ENCODE results near the gene PPARA. TPM values are rescaled to one million over a fixed set of nuclear protein-coding genes. Genes with fewer than 3 reads are reported as not detected.
A peak's percentile ranks its signal among the peaks of the same experiment; 100 is the strongest.

PPARA gene
- total and polyA plus RNA-seq, 5 experiments from 2014 or later, result 3.5 to 22.6 (median 3.7) TPM

DNA sequence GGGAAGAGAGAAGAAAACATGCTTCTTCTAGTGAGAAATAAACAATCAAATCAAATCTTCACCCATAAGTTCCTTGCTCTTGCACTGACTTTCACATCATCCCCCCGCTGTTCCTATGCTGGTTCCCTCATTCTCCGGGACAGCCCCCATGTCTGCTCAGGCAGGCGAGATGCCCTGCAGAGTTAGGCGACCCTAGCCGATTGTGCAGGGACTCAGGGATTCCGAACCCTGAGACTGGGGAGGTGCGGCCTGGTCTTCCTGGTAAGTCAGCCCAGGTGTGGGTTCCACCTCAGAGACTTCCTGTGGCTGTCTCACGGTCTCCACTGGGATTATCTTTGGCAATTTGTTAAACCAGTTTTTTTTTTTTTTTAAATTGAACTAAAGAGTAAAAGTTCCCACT lies 124.1 kb downstream of the PPARA start:
- no peak for ATAC-seq
- peaks cover 5 to 43% (median 19%) of the 10 kb centered on the region in 3 donors for H3K36me3 Mint-ChIP-seq
- no peak overlapping the region for H3K27ac Mint-ChIP-seq
- H3K9me3 Mint-ChIP-seq, result peaks cover 0 to 3% (median 0%) of the 10 kb centered on the region in 9 donors
- no peak for DNase-seq
- H3K27me3 Mint-ChIP-seq, result no peaks in the 10 kb centered on the region
- H3K4me3 Mint-ChIP-seq, result no peak overlapping the region
- POLR2A ChIA-PET, result no interaction called here
- peaks cover 0 to 21% (median 5%) of the 10 kb centered on the region in 4 donors for H3K4me1 Mint-ChIP-seq

DNA sequence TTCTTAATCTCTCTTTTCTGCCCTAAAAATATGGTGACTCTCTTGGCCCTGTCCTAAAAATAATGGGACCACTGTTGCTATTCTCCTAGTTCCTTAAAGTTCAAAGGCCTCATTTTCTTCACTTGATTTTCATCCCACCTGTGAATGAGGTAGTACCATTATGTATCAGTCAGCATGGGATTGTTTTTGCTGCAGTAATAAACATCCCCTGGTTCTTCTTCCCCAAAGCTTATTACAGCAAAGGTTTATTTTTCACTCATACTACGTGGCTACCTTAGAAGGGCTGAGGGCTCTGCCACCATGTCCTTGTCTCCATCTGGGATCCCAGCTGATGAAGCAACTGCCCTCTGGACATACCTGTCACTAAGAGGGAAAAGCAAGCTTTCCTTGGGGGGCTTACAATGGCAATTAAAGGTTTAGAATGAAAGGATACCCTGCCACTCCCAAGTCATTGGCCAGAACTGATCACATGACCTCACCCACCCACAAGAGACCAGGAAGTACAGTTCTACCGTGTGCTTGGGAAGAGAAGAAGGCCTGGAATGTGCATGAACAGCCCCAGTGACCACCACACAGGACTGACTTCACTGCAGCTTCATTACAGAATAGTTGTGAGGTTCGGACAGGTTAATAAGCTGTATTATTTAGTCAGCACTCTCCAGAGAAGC lies 125.3 kb downstream of the PPARA start:
- Mint-ChIP-seq H3K4me3 (no peak overlapping the region), H3K27me3 (no peaks in the 10 kb centered on the region), H3K27ac (peak overlapping the region in 2 of 10 donors; percentile 42 to 55), H3K36me3 (peaks cover 5 to 47% (median 19%) of the 10 kb centered on the region in 3 donors), H3K4me1 (peaks cover 0 to 14% (median 1%) of the 10 kb centered on the region in 4 donors), H3K9me3 (peaks cover 0 to 3% (median 0%) of the 10 kb centered on the region in 9 donors)
- DNase-seq, result no peak
- ATAC-seq, result no peak
- POLR2A ChIA-PET, result interaction anchor here (0.8 kb wide), 1 partner anchor 8 kb away, joined by 3 read pairs; the partner anchor contains the start of gene TTC38

DNA sequence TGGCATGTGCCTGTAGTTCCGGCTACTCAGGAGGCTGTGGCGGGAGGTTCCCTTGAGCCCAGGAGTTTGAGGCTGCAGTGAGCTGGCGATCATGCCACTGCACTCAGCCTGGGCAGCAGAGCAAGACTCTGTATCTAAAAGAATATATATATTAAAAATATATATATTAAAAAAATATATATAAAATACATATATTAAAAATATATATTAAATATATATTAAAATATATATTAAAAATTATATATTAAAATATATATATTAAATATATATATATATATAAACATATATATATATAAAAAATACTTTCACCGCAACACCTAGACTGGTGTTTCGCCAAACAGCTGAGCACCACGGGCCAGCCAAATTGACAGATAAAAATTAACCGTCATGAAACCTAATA lies 126.2 kb downstream of the PPARA start:
- peaks cover 0 to 18% (median 1%) of the 10 kb centered on the region in 4 donors for H3K4me1 Mint-ChIP-seq
- H3K27ac Mint-ChIP-seq, result peak overlapping the region in 1 of 10 donors; percentile 25
- no peaks in the 10 kb centered on the region for H3K27me3 Mint-ChIP-seq
- peaks cover 5 to 54% (median 19%) of the 10 kb centered on the region in 3 donors for H3K36me3 Mint-ChIP-seq
- H3K4me3 Mint-ChIP-seq, result peak overlapping the region in 1 of 10 donors; percentile 22
- ATAC-seq, result no peak
- no peak for DNase-seq
- POLR2A ChIA-PET, result interaction anchor here (0.9 kb wide), 1 partner anchor 10 kb away, joined by 6 read pairs; no protein-coding TSS in a partner anchor
- H3K9me3 Mint-ChIP-seq, result peaks cover 0 to 3% (median 0%) of the 10 kb centered on the region in 9 donors

DNA sequence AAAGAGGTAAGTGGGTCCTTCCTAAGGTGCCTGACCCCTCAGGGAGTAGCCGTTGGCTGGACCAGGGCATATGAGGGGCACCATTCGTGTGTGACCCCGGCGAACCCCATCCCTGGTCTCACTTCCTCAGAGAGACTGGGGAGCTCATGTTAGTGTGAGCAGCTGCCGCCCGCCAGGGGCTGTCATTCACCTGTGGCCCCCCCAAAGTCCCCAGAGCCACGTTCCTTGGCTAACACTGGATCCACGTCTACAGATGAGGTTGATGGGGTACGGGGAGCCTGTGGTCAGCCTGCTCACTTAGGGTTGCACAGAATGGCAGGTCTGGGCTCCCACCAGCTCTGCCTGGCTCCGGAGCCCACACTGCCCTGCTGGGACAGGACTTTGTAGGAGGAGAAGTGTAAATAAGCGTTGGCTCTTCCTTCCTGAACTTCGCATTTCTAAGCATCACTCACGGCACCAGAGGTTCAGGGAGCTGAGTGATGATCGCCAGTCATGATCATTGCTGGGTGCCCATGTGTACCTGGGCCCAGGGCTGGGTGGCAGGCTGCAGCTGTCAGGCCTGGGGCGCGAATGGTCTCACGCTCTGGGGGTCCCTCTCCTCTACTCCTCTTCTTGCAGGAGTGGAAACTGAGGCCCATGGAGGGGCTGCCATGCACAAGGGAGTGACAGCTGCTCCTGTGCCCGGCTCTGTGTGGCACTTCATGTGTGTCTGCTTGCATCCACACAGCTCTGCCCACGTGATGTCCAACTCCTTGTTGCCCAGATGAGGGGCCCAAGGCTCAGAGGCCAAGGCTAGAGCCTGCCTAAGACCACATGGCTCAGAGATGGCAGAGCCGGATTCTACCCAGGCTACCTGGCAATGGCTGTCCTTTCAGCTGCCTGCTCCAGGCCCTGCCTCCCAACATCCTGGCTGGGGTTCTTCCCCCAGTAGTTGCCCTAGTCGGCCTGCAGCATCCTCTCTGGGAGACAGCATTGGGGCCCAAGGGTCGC lies 128.6 kb downstream of the PPARA start:
- Mint-ChIP-seq H3K36me3 (peaks cover 5 to 61% (median 19%) of the 10 kb centered on the region in 3 donors), H3K27me3 (no peaks in the 10 kb centered on the region), H3K27ac (no peak overlapping the region), H3K9me3 (peaks cover 0 to 3% (median 0%) of the 10 kb centered on the region in 9 donors), H3K4me1 (peaks cover 0 to 18% (median 1%) of the 10 kb centered on the region in 4 donors), H3K4me3 (peak overlapping the region in 1 of 10 donors; percentile 37)
- DNase-seq, result no peak
- POLR2A ChIA-PET, result no interaction called here
- no peak for ATAC-seq

DNA sequence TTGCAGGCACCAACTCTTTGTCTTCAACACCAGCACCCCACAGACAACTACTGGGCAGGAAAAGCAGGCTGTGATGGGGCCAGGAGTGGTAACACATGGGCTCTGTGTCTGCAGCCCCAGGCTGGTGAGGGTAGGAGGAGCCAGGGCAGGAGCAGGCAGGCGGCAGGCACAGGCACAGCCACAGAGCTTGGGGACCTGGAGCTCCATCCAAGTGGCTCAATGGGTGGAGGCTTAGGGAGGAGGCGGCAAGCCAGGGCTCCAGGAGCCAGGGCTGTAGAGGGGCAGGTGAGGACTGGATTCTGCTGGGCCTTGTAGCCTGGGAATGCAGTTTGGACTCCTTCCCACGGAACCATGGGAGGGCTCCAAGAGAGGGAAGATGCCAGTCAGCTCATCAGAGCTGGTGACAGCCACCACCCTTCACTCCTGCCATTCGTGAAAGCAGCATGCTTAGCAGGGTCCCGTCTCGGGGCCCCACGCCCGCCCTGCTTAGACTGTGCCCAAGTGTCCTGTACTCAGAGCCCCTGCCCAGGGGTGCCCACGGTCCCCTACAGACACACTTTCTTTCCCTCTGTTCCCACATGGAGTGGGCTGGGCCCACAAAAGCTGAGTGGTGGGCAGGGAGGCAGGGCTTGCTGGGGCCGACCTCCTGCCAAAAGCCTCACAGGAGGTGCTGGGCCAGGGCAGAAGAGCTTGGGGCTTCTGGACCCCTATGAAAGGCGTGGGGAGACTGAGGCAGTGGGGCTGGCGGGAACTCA lies 129.9 kb downstream of the PPARA start:
- Mint-ChIP-seq H3K36me3 (peaks cover 4 to 67% (median 18%) of the 10 kb centered on the region in 3 donors), H3K4me1 (peaks cover 0 to 18% (median 1%) of the 10 kb centered on the region in 4 donors), H3K4me3 (peak overlapping the region in 1 of 10 donors; percentile 66), H3K27ac (peak overlapping the region in 4 of 10 donors; percentile 20 to 93 (median 56)), H3K27me3 (no peaks in the 10 kb centered on the region), H3K9me3 (peaks cover 0 to 3% (median 0%) of the 10 kb centered on the region in 9 donors)
- DNase-seq, result no peak
- POLR2A ChIA-PET, result no interaction called here
- no peak for ATAC-seq

DNA sequence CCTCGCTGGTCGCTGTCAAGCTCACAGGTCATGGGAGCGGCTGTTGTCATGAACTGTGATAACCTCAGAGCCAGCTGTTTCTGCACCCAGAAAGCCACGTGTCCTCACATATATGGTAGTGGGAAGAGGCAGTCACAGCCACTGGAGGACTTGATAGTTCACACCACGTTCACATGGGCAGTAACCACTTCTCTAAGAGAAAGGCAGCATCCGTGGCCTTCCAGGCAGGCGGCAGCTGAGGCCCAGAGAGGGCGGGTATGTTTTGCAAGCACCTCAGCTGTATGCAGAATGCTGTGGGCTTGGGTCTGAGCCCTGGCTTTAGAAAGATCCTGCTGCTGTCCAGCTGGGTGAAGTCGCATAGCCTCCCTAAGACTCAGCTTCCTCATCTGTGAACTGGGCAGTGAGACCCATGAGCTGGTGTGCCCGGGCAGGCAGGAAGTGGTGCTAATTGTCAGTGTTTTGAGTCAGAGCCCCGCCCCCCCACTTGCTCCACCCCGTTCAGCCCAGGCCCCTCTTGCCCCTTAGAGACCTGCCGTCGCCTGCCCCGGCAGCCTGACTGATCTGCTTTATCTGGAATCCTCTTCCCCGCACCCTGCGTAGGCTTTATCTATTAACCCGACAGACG lies 130.8 kb downstream of the PPARA start:
- ATAC-seq, result peak in 1 of 2 donors; percentile 14
- Mint-ChIP-seq H3K4me1 (peaks cover 0 to 12% (median 1%) of the 10 kb centered on the region in 4 donors), H3K4me3 (peak overlapping the region in 2 of 10 donors; percentile 66 to 81), H3K27me3 (no peaks in the 10 kb centered on the region), H3K27ac (peak overlapping the region in 4 of 10 donors; percentile 9 to 93 (median 74)), H3K36me3 (peaks cover 0 to 65% (median 17%) of the 10 kb centered on the region in 3 donors), H3K9me3 (no peaks in the 10 kb centered on the region)
- DNase-seq, result peak in 2 of 10 donors; percentile 16 to 57
- POLR2A ChIA-PET, result no interaction called here

DNA sequence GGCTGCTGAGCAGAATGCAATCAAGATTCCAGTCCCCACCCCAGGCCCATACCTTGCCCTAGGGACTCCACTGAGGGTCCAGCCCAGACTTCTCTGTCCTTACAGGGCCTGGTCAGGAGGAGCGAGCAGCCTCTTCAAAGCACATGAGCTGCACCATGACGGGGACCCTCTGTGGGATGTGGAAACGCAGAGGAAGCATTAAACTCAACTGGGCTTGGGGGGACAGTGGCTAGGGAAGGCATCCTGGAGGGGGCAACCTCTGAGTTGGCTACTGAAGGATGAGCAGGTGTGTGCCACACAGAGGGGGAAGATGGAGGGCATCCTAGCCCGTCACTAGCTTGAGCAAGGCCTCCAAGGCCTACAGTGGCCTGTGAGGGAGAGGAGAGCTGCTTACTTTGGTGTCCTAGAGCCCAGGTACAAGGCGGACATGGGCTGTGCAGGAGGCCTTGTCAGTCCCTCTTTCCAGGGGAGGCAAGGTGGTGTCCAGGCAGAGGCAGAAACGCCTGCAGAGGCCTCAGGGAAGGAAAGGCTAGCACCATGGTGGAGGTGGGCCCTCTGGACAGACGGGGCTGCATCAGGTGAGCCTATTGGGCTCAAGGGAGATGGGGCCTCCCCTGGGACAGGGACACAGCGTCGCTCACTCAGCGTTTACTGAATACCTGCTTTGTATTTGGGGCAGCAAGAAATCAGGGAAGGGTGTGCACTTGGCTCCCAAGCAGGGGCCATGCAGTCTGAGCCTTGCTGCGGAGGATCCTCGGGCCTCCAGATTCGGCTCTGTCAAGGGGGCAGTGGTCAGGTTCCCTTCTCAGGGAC lies 131.7 kb downstream of the PPARA start:
- Mint-ChIP-seq H3K4me3 (peak overlapping the region in 2 of 10 donors; percentile 66 to 81), H3K4me1 (peaks cover 0 to 11% (median under 1%) of the 10 kb centered on the region in 4 donors), H3K27ac (peak overlapping the region in 4 of 10 donors; percentile 63 to 93 (median 72)), H3K36me3 (peaks cover 0 to 62% (median 15%) of the 10 kb centered on the region in 3 donors), H3K9me3 (no peaks in the 10 kb centered on the region), H3K27me3 (no peaks in the 10 kb centered on the region)
- ATAC-seq, result no peak
- POLR2A ChIA-PET, result no interaction called here
- DNase-seq, result peak in 1 of 10 donors; percentile 59

DNA sequence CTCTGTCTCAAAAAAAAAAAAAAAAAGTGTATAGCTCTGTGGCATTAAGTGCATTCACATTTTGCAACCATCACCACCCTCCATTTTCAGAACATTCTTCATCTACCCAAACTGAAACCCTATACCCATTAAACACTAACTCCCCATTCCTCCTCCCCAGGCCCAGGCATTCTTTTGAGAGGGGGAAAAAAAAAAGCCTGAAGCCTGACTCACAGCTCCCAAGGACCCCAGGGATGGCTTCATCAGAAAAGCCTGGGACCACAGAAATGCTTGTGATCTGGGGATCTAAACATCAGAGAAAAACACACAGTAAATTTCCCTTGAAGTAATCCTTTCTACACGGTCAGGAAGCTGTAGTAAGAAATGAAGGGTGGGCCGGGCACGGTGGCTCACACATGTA lies 135.7 kb downstream of the PPARA start:
- Mint-ChIP-seq H3K27ac (peak overlapping the region in 4 of 10 donors; percentile 24 to 71 (median 49)), H3K4me1 (peaks cover 8 to 33% (median 13%) of the 10 kb centered on the region in 4 donors), H3K36me3 (peaks cover 0 to 38% (median 9%) of the 10 kb centered on the region in 3 donors)

DNA sequence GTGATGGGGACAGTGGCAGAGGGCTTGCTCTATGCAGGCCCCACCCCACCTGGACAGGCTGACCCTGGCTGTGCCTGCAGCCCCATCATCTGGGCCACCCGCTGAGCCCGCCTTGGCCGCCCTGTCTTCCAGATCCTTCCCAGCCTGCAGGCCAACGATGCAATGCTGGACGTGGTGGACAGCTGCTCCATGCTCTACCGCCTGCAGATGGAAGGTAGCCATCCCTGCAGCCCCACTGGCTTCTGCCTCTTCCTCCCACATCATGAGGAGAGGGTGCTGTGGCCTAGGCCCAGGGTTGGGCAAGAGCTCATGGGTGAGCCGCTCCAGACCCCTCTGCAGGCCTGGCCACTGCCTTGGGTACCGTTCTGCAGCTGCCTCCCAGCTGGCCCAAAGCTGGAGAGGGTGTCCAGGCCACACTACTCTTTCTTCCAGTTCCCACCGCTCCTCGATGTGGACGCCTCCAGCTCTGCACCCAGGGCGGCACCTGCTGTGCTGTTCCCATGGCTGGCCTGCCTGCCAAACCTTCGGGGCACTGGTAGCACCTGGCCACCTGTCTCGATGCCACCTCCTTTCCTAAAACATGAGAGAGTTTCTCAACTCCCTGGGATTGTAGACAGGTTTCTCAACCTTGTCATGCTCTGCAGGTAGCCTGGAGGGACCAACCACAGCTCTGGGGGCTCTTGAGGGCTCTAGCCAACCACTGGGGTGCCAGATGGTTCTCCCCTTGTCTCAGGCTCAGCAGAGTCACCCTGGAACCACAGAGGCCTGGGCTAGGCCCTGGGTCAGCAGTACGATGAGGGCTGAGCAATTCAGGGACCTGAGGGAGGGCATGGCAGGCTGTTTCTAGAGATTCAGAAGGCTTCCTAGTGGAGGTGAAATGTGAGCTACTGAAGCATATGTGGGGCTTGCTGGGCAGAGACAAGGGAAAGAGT lies 136.9 kb downstream of the PPARA start:
- H3K9me3 Mint-ChIP-seq, result no peaks in the 10 kb centered on the region
- peak overlapping the region in 6 of 10 donors; percentile 40 to 95 (median 62) for H3K27ac Mint-ChIP-seq
- H3K4me1 Mint-ChIP-seq, result peaks cover 8 to 36% (median 13%) of the 10 kb centered on the region in 4 donors
- DNase-seq (peak in 1 of 10 donors; percentile 58), ATAC-seq (no peak)
- peaks cover 0 to 30% (median 7%) of the 10 kb centered on the region in 3 donors for H3K36me3 Mint-ChIP-seq
- POLR2A ChIA-PET, result interaction anchor here (0.6 to 2.2 kb wide), 2 partner anchors 9 to 10 kb away, joined by 6 to 7 read pairs; partner anchors contain the start of gene GTSE1
- H3K27me3 Mint-ChIP-seq, result no peaks in the 10 kb centered on the region
- H3K4me3 Mint-ChIP-seq, result peak overlapping the region in 7 of 10 donors; percentile 18 to 74 (median 53)

More for the DNA sequence above, 135.7 kb downstream of the PPARA start:
- ATAC-seq (no peak), DNase-seq (no peak)
- Mint-ChIP-seq H3K27me3 (no peaks in the 10 kb centered on the region), H3K9me3 (no peaks in the 10 kb centered on the region), H3K4me3 (no peak overlapping the region)
- POLR2A ChIA-PET, result interaction anchor here (2.2 kb wide), 1 partner anchor 10 kb away, joined by 7 read pairs; the partner anchor contains the start of gene GTSE1
